AG10803 (cell line): ENCODE results near the gene STARD9.
A peak's percentile ranks its signal among the peaks of the same experiment; 100 is the strongest.
"Not testable (repeated sequence)": the region's sequence is repeated elsewhere in the genome, so short reads cannot be mapped to it uniquely, and the experiment has no call there.

Experiments
- DNase-seq: peaks from one replicate; pipeline ENCODE4 v3.0.0; 2010; ENCODE audit warnings: low read depth
- H3K4me3 ChIP-seq: 2 replicates; pipeline ENCODE4 v1.5.1; 2011; ENCODE audit warnings: mild to moderate bottlenecking, low read length, control low read depth
- TF ChIP-seq, protein P1 (sequence below): conservative IDR thresholded peaks from 2 replicates; pipeline ENCODE4 v1.5.1; 2011; ENCODE audit warnings: mild to moderate bottlenecking, low read length, control low read depth, inconsistent platforms

The STARD9 gene

DNA sequence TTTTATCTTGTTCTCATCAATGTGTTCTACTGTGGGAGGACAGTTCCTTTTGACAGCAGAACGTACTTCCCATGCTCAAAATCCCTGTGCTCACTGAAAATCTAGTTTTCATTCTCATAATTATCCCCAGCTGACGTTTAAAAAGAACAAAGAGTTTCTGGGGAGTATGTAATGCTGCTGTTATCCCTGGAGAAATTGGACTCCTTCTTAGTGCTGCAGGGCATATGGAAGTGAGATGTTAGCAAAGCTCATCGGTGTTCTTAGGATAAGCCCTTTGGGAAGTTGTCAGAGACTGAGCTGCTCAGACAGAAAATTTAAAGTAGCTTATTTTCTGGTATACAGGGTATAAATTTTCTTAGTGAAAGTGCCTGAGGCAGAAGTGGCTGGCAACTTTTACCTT, 95.0 kb downstream of the STARD9 start:
- TF ChIP-seq, protein P1, sequence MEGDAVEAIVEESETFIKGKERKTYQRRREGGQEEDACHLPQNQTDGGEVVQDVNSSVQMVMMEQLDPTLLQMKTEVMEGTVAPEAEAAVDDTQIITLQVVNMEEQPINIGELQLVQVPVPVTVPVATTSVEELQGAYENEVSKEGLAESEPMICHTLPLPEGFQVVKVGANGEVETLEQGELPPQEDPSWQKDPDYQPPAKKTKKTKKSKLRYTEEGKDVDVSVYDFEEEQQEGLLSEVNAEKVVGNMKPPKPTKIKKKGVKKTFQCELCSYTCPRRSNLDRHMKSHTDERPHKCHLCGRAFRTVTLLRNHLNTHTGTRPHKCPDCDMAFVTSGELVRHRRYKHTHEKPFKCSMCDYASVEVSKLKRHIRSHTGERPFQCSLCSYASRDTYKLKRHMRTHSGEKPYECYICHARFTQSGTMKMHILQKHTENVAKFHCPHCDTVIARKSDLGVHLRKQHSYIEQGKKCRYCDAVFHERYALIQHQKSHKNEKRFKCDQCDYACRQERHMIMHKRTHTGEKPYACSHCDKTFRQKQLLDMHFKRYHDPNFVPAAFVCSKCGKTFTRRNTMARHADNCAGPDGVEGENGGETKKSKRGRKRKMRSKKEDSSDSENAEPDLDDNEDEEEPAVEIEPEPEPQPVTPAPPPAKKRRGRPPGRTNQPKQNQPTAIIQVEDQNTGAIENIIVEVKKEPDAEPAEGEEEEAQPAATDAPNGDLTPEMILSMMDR = no peak
- peak; percentile 5 for DNase-seq
- no peak overlapping the region for H3K4me3 ChIP-seq

DNA sequence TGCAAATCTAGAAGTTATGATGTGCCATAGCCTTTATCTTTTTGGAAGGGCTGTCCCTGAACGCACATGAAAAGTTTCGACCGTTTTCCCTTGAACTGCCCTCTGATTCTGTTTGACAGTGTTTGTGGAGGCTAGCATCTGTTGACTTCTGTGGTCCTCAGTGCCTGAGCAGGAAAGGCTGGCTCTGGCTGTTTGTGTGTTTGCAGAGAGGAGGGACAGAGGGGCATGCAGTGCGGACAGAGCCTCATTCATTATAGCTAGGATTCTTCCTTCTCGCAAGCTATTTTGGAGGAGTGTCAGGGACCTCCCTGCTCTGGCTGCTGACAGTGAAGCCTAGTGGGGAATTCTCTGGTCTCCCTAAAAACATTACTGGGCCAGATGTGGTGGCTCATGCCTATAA, 97.0 kb downstream of the STARD9 start:
- DNase-seq = no peak
- TF ChIP-seq, protein P1 = no peak
- H3K4me3 ChIP-seq = no peak overlapping the region

DNA sequence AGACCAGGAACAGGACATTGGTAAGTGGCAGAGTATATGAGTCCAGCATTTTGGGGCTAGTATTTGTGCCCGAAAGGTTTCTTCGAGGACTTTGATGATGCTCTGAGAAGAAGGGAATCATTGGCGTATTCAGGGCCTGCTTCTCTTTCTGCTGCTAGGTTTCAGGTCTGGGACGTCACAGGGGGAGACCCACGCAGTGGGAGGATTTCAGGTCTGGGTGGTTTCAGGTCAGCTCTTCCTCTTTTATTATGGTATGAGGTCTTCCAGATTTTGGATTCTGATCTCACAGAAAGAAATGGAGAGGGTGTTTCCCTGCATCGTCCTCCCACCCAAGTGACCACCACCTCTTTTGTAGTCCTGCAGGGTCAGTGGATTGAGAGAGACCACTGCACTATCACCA, 99.1 kb downstream of the STARD9 start:
- no peak for DNase-seq
- TF ChIP-seq, protein P1 = no peak

DNA sequence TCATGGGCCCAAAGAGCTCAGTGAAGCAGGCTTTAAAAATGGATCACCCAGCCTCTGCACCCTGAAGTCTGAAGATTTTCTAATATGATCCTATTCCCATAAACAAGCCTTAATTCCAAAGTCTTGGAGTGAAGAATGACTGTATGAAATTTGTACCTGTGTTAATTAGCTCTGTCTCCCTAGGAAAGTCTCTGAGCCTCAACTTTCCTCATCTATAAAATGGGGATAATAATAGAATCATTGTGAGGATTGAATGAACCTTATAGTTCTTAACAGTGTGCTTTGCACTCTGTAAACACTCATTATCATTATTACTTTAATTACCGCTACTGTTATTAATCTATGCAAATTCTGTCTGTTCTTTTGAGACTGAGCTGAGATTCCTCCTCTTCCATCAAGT, 99.6 kb downstream of the STARD9 start:
- TF ChIP-seq, protein P1 = no peak
- H3K4me3 ChIP-seq = no peak overlapping the region
- no peak for DNase-seq

More for the DNA sequence above, 99.1 kb downstream of the STARD9 start:
- H3K4me3 ChIP-seq = no peak overlapping the region

DNA sequence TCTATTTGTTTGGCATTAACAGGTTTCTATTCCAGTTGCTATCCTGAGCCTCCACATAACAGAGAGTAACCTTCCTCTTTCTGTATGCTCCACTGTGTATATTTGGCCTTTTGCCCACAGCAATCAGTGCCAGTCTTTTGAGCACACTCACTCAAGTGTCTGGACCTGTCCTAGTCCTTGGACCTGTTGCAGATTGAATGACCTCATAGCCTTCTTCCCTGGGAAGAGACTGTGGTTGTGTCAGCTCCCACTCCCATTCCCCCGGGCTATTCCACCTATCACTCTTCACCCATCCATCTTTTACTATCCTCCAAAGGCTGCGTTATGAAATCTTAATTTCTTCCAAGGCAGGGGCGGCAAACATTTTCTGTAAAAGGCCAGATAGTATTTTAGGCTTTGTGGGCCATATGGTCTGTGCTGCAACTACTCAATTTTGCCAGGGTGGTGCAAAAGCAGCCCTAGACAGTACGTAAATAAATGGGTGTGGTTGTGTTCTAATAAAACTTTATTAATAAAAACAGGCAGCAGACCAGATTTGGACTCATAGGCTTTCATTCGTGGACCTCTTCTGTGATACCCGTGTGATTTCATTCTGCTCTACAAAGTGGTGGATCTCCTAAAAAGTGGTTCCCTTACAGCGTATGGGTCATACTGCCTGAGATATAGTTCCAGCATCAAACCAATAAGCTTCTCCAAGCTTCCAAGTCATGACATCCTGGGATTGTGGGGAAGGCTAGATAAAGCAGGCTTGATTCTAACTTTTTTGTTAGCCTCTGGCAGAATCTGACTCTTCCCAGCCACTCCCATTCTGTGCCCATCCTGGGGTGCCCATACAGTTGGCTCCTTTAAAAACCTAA, 104.1 kb downstream of the STARD9 start:
- H3K4me3 ChIP-seq = no peak overlapping the region
- TF ChIP-seq, protein P1 = no peak
- no peak for DNase-seq

DNA sequence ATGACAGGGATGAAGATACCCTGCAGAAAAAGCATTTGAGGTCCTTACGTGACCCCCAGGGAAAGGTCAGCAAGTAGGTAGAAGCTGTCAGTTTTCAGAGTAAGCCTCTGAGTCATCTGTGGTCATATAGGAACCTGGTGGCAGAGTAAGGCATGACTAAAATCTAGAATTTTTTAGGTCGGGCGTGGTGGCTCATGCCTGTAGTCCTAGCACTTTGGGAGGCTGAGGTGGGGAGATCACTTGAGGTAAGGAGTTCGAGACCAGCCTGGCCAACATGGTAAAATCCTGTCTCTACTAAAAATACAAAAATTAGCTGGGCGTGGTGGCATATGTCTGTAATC, 104.7 kb downstream of the STARD9 start:
- H3K4me3 ChIP-seq = not testable (repeated sequence)
- peak; percentile 5 for DNase-seq

DNA sequence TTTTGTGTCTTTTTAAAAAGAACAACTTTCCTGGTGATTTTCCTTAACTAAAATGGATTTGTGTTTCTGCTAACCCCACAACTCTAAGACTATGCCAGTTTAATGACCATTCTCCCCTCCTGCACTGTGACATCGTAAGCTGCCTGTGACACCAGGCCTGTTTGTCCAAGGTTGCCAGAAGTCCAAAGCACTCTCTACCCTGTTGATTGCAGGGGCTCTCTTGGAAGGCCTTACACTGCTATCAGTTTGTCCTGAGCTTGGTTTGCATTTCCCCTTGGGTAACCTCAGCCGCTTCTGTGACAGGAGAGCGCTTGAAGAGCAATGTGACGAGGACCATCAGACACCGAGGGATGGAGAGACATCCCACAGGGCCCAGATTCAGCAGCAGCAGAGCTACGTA, 105.7 kb downstream of the STARD9 start:
- TF ChIP-seq, protein P1 = no peak
- H3K4me3 ChIP-seq = no peak overlapping the region
- DNase-seq = no peak
